Measurements from ENCODE around the gene DIP2C. TPM values are rescaled to one million over a fixed set of nuclear protein-coding genes. Genes with fewer than 3 reads are reported as not detected.

The DIP2C gene
- total and polyA plus RNA-seq, 2 experiments from 2014 or later: 9.1 to 15.8 TPM

DNA sequence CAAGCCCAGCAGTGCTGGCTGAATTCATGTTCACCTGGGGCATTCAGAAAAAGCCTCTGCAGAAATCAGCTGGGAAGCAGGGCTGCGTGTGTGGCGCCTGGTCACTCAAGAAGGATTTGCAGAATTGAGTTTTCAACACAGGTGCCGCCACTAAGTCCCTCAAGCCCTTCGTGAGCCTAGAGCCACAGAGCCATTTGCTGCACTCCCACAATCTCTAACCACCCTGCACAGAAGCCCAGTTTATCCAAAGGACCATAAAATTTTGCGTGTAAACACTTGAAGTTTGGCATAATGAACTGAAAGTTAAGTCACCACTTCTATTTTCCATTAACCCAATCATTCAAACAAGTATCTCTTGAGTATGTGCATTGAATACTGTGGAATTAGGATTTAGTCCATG lies 136.2 kb downstream of the DIP2C start:
- no peaks in the 10 kb centered on the region for H3K4me1 ChIP-seq (ENCODE audit: low read depth)
- no peaks in the 10 kb centered on the region for H3K36me3 ChIP-seq
- no peak overlapping the region for H3K4me3 ChIP-seq
- no peaks in the 10 kb centered on the region for H3K9me3 ChIP-seq (ENCODE audit: low read depth)
- no peak overlapping the region for H3K27ac ChIP-seq
- no peaks in the 10 kb centered on the region for H3K27me3 ChIP-seq
- TF ChIP-seq, protein P1, sequence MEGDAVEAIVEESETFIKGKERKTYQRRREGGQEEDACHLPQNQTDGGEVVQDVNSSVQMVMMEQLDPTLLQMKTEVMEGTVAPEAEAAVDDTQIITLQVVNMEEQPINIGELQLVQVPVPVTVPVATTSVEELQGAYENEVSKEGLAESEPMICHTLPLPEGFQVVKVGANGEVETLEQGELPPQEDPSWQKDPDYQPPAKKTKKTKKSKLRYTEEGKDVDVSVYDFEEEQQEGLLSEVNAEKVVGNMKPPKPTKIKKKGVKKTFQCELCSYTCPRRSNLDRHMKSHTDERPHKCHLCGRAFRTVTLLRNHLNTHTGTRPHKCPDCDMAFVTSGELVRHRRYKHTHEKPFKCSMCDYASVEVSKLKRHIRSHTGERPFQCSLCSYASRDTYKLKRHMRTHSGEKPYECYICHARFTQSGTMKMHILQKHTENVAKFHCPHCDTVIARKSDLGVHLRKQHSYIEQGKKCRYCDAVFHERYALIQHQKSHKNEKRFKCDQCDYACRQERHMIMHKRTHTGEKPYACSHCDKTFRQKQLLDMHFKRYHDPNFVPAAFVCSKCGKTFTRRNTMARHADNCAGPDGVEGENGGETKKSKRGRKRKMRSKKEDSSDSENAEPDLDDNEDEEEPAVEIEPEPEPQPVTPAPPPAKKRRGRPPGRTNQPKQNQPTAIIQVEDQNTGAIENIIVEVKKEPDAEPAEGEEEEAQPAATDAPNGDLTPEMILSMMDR (IDR thresholded peaks at IDR 0.05; ENCODE audit: low read depth, low read length): no peak
- no peak for DNase-seq (ENCODE audit: low read depth in 1 of 2, low spot score in 1 of 2)

DNA sequence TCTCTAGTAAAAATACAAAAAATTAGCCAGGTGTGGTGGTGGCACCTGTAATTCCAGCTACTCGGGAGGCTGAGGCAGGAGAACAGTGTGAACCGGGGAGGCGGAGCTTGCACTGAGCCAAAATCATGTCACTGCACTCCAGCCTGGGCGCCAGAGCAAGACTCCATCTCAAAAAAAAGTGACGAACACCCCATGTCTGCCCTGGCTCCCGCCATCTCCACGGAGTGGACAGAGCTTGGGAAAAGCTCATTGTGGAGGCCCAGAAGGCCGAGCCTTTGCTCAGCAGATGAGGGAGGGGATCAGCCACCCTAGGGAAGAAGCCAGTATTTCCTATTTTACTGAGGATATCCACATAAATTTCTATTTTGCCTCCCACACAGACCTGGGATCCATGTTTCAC lies 136.8 kb downstream of the DIP2C start:
- no peaks in the 10 kb centered on the region for H3K27me3 ChIP-seq
- TF ChIP-seq, protein P1 (IDR thresholded peaks at IDR 0.05; ENCODE audit: low read depth, low read length): no peak
- no peaks in the 10 kb centered on the region for H3K36me3 ChIP-seq
- H3K4me3 ChIP-seq: no peak overlapping the region
- no peak overlapping the region for H3K27ac ChIP-seq
- H3K4me1 ChIP-seq (ENCODE audit: low read depth): no peaks in the 10 kb centered on the region
- no peak for DNase-seq (ENCODE audit: low read depth in 1 of 2, low spot score in 1 of 2)
- H3K9me3 ChIP-seq (ENCODE audit: low read depth): no peaks in the 10 kb centered on the region

DNA sequence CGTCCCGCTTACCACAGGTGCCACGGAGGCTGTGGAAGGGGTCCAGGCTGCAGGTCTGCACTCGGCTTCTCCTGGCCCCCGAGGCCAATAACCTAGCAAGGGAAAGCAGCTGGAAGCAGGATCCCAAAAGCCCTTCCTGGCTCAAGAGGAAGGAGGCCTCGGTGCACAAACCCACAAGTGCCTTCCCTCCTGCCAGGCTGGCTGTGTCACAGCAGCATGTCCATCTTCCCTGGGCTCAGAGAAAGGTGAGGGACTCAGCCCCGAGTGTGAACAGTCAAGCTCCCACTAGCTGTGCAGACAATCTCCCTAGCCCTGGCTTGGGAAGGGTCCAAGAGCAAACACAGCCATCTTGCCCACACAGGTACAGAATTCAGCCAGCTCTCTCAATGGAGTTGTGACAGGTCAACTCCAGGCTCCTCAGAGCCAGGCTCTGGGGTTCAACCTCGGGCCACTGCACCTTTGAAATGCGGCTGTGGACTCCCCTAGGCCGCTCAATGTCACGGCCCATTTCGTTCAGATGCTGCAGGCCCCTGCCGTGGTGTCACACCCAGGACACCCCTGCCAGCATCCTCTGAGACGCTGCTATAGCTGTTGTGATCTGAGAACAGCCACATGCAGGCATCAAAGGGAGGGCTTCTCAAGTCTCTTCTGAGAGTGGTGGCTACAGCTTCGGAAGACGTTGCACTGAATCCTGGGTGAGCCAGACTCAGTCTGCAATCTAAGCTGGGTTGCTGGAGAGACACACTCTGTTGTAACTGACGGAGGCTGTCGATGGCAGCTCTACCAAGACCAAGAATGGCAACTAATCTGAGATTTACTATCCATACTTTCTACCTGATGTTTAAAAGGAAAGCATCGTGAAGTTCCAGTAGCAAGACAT lies 137.9 kb downstream of the DIP2C start:
- no peaks in the 10 kb centered on the region for H3K36me3 ChIP-seq
- TF ChIP-seq, protein P1 (IDR thresholded peaks at IDR 0.05; ENCODE audit: low read depth, low read length): no peak
- no peak overlapping the region for H3K4me3 ChIP-seq
- no peak overlapping the region for H3K27ac ChIP-seq
- H3K4me1 ChIP-seq (ENCODE audit: low read depth): no peaks in the 10 kb centered on the region
- no peaks in the 10 kb centered on the region for H3K9me3 ChIP-seq (ENCODE audit: low read depth)
- no peaks in the 10 kb centered on the region for H3K27me3 ChIP-seq
- DNase-seq (ENCODE audit: low read depth in 1 of 2, low spot score in 1 of 2): no peak

DNA sequence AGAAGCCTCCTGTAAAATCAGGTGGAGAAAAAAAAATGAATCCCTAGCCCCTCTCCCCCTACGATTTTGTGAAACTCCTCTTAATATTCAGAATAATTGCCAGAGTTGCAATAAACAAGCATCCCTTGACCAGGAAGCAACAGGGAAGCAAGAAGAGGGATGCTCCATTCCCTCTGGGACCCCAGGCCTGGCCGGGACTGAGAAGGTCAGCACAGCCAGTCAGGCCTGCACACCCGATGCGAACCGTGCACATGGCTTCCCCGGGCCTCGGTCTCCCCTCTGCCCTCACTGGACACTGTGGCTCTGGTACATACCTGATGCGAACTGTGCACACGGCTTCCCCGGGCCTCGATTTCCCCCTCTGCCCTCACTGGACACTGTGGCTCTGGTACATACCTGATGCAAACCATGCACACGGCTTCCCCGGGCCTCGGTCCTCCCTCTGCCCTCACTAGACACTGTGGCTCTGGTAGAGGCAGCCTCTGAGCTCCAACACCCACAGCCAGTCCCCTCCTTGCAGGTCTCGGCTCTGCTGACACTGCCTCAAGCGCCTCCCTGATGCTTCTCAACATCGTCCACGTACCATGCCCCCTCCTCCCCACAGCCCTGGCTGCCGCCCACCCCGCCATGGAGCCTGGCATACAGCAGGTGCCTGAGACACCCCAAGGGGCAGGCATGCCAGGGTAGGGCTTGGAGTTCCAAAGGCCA lies 138.6 kb downstream of the DIP2C start:
- H3K27me3 ChIP-seq: no peaks in the 10 kb centered on the region
- no peaks in the 10 kb centered on the region for H3K4me1 ChIP-seq (ENCODE audit: low read depth)
- H3K36me3 ChIP-seq: no peaks in the 10 kb centered on the region
- TF ChIP-seq, protein P1 (IDR thresholded peaks at IDR 0.05; ENCODE audit: low read depth, low read length): no peak
- DNase-seq (ENCODE audit: low read depth in 1 of 2, low spot score in 1 of 2): no peak
- H3K4me3 ChIP-seq: no peak overlapping the region
- H3K9me3 ChIP-seq (ENCODE audit: low read depth): no peaks in the 10 kb centered on the region
- H3K27ac ChIP-seq: no peak overlapping the region

DNA sequence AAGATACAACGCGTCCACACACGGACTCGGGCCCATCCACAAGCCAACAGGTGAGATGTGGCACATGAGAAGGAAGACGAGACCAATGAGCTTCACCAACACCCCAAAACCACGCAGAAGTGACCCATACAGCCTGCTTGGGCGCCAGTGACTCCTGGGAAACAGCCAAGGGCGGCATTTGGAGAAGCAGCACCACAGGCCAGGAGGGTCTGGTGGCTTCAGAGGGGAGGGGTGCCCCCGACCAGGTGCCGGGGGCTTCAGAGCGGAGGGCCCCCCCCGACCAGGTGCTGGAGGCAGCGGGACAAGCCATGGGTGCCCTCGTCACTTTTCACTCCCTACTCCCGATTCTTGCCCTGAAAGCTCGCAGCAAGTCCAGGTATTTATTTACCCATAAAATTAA lies 140.1 kb downstream of the DIP2C start:
- Histone ChIP-seq H3K4me3 (no peak overlapping the region), H3K36me3 (no peaks in the 10 kb centered on the region), H3K9me3 (ENCODE audit: low read depth) (no peaks in the 10 kb centered on the region), H3K27ac (no peak overlapping the region), H3K4me1 (ENCODE audit: low read depth) (no peaks in the 10 kb centered on the region), H3K27me3 (no peaks in the 10 kb centered on the region)
- TF ChIP-seq, protein P1 (IDR thresholded peaks at IDR 0.05; ENCODE audit: low read depth, low read length): no peak
- DNase-seq (ENCODE audit: low read depth in 1 of 2, low spot score in 1 of 2): no peak
